Ishikawa (cell line): ENCODE results near the gene RNF213.

Experiments
- CREB1 ChIP-seq: IDR thresholded peaks from 2 replicates; pipeline ENCODE4 v1.6.1; 2012; ENCODE audit warnings: low read depth
- EP300 ChIP-seq: IDR thresholded peaks from 2 replicates; pipeline ENCODE4 v1.6.1; 2012; ENCODE audit warnings: borderline replicate concordance
- NFIC ChIP-seq: IDR thresholded peaks from 2 replicates; pipeline ENCODE4 v1.6.1; 2012
- REST ChIP-seq: IDR thresholded peaks from 2 replicates; pipeline ENCODE4 v1.6.1; 2012; ENCODE audit warnings: low read depth, mild to moderate bottlenecking
- TCF12 ChIP-seq: IDR thresholded peaks from 2 replicates; pipeline ENCODE4 v1.6.1; 2012; ENCODE audit warnings: low read depth
- YY1 ChIP-seq: IDR thresholded peaks from 2 replicates; pipeline ENCODE4 v1.6.1; 2012; ENCODE audit warnings: low read depth

- TF ChIP-seq CREB1 (no peak), YY1 (no peak), TCF12 (no peak), REST (no peak), EP300 (no peak), NFIC (no peak)
Measured at GRCh38 chr17:80286638-80286960, 25.9 kb downstream of the RNF213 start.
